HTR-8/SVneo (cell line): ENCODE results near the gene JDP2.
A peak's percentile ranks its signal among the peaks of the same experiment; 100 is the strongest.

Experiments
- DNase-seq: peaks from one replicate; pipeline ENCODE4 v3.0.0; 2011; ENCODE audit warnings: low spot score, mixed read lengths; ENCODE audit not compliant: insufficient read length
- FAIRE-seq: peaks from 2 replicates; lab custom pipeline; 2011; peaks lifted over from hg19 to GRCh38; lab: Jason Lieb, UNC

Gene JDP2

GRCh38 chr14:75406856-75407255, 21.0 kb upstream of the JDP2 start:
- FAIRE-seq (no peak), DNase-seq (no peak)

- DNase-seq = no peak
- peak; percentile 49 for FAIRE-seq
Observed at GRCh38 chr14:75409316-75410205, 18.3 kb upstream of the JDP2 start.

- DNase-seq (no peak), FAIRE-seq (peak; percentile 9)
Observed at GRCh38 chr14:75411214-75411540, 16.6 kb upstream of the JDP2 start.

GRCh38 chr14:75413013-75413412, 14.8 kb upstream of the JDP2 start:
- no peak for DNase-seq
- FAIRE-seq = no peak

- FAIRE-seq (peak; percentile 76), DNase-seq (no peak)
Observed at GRCh38 chr14:75417674-75418073, 10.1 kb upstream of the JDP2 start.

- DNase-seq (no peak), FAIRE-seq (no peak)
Observed at GRCh38 chr14:75418850-75419768, 8.7 kb upstream of the JDP2 start.

- DNase-seq (peak; percentile 72), FAIRE-seq (peak; percentile 91)
Observed at GRCh38 chr14:75422169-75422568, 5.7 kb upstream of the JDP2 start.

- DNase-seq (no peak), FAIRE-seq (no peak)
Observed at GRCh38 chr14:75424496-75424895, 3.3 kb upstream of the JDP2 start.

GRCh38 chr14:75425446-75425845, 2.4 kb upstream of the JDP2 start:
- FAIRE-seq (peak; percentile 16), DNase-seq (no peak)

GRCh38 chr14:75426332-75427125, 1.3 kb upstream of the JDP2 start:
- no peak for DNase-seq
- FAIRE-seq = peak; percentile 36

GRCh38 chr14:75427126-75427481, 718 bp upstream of the JDP2 start:
- DNase-seq (no peak), FAIRE-seq (no peak)

- peak; percentile 85 for FAIRE-seq
- no peak for DNase-seq
Observed at GRCh38 chr14:75428230-75429104, 645 bp downstream of the JDP2 start.

- no peak for FAIRE-seq
- DNase-seq = no peak
Observed at GRCh38 chr14:75429562-75429961, 1.7 kb downstream of the JDP2 start.

- DNase-seq = no peak
Observed at GRCh38 chr14:75430116-75430515, 2.3 kb downstream of the JDP2 start.

GRCh38 chr14:75430526-75430925, 2.7 kb downstream of the JDP2 start:
- FAIRE-seq (no peak), DNase-seq (no peak)

More at GRCh38 chr14:75430116-75430515, 2.3 kb downstream of the JDP2 start:
- peak; percentile 94 for FAIRE-seq

GRCh38 chr14:75430976-75431375, 3.2 kb downstream of the JDP2 start:
- FAIRE-seq (peak; percentile 13), DNase-seq (no peak)

- FAIRE-seq (peak; percentile 31), DNase-seq (no peak)
Observed at GRCh38 chr14:75431827-75432226, 4.0 kb downstream of the JDP2 start.

GRCh38 chr14:75432411-75432810, 4.6 kb downstream of the JDP2 start:
- DNase-seq (no peak), FAIRE-seq (no peak)

- DNase-seq = no peak
- FAIRE-seq = peak; percentile 75
Observed at GRCh38 chr14:75433631-75434071, 5.8 kb downstream of the JDP2 start.
